T-helper 2 cell treated with Interferon-gamma antibody and Interleukin-4, amounts not matched to agents 100 ng/mL and 5 ng/mL, for 36 hours (primary cell): Measurements from ENCODE around the gene ZKSCAN5. TPM values are rescaled to one million over a fixed set of nuclear protein-coding genes. Genes with fewer than 3 reads are reported as not detected.
"Not testable (repeated sequence)": the region's sequence is repeated elsewhere in the genome, so short reads cannot be mapped to it uniquely, and the experiment has no call there.

Source experiments
- intact Hi-C: fragments of 100-400 bp; cut with micrococcal nuclease; formaldehyde crosslinking; loops from one replicate; pipeline ENCODE4 v1.15.1; 2023
- total RNA-seq: library from RNA; stranded (reverse); gene quantifications from 2 replicates; pipeline ENCODE4 v1.2.3, GENCODE V29; 2022

The ZKSCAN5 gene
- total RNA-seq, 1 donor from 2014 or later = 11.4 TPM

- intact Hi-C loops = loop anchor here (10.0 kb wide), 2 partner anchors 463 to 533 kb away; partner anchors contain the start of genes COPS6, ZKSCAN1 and ZNF3
These were observed 46.9 kb downstream of the ZKSCAN5 start for GRCh38 chr7:99551334-99551733.

- intact Hi-C loops = loop anchor here (1.0 to 10.0 kb wide), 4 partner anchors 53 to 533 kb away; partner anchors contain the start of genes COPS6, ZKSCAN1, ZNF3 and ZNF789
These were observed 47.5 kb downstream of the ZKSCAN5 start, which contains the start of gene FAM200A for GRCh38 chr7:99551767-99552463. FAM200A (minus strand) TSS chr7:99552114; CDS start chr7:99548407, 3,707 bp downstream.

- intact Hi-C loops = loop anchor here (10.0 kb wide), 2 partner anchors 462 to 532 kb away; partner anchors contain the start of genes COPS6, ZKSCAN1 and ZNF3
These were observed 48.6 kb downstream of the ZKSCAN5 start for GRCh38 chr7:99553039-99553438.

- intact Hi-C loops = loop anchor here (10.0 kb wide), 2 partner anchors 460 to 530 kb away; partner anchors contain the start of genes COPS6, ZKSCAN1 and ZNF3
These were observed 50.5 kb downstream of the ZKSCAN5 start for GRCh38 chr7:99554939-99555338.

GRCh38 chr7:99557196-99557607, 52.7 kb downstream of the ZKSCAN5 start:
- intact Hi-C loops = loop anchor here (10.0 kb wide), 2 partner anchors 458 to 528 kb away; partner anchors contain the start of genes COPS6, ZKSCAN1 and ZNF3

- intact Hi-C loops = loop anchor here (1.0 to 10.0 kb wide), 7 partner anchors 54 to 527 kb away; partner anchors contain the start of genes BUD31, COPS6, PDAP1 and ZKSCAN1
These were observed 53.5 kb downstream of the ZKSCAN5 start for GRCh38 chr7:99557940-99558305.

- intact Hi-C loops = loop anchor here (1.0 to 10.0 kb wide), 7 partner anchors 54 to 526 kb away; partner anchors contain the start of genes BUD31, COPS6, PDAP1 and ZKSCAN1
These were observed 54.1 kb downstream of the ZKSCAN5 start, which contains the start of gene ZNF655 for GRCh38 chr7:99558306-99559174. ZNF655 (plus strand) TSS chr7:99558642; CDS start chr7:99560560, 1,918 bp downstream.

GRCh38 chr7:99559175-99559915, 54.9 kb downstream of the ZKSCAN5 start:
- intact Hi-C loops = loop anchor here (10.0 kb wide), 2 partner anchors 455 to 525 kb away; partner anchors contain the start of genes COPS6, ZKSCAN1 and ZNF3

- intact Hi-C loops = no loop called here
These were observed 56.6 kb downstream of the ZKSCAN5 start for GRCh38 chr7:99560834-99561736.

- intact Hi-C loops = no loop called here
These were observed 57.2 kb downstream of the ZKSCAN5 start for GRCh38 chr7:99561737-99562051.

GRCh38 chr7:99562114-99562784, 57.8 kb downstream of the ZKSCAN5 start:
- intact Hi-C loops = no loop called here

- intact Hi-C loops = no loop called here
These were observed 58.4 kb downstream of the ZKSCAN5 start for GRCh38 chr7:99562832-99563231.

- intact Hi-C loops = no loop called here
These were observed 59.2 kb downstream of the ZKSCAN5 start for GRCh38 chr7:99563650-99564049.

- intact Hi-C loops = not testable (repeated sequence)
These were observed 64.3 kb downstream of the ZKSCAN5 start for GRCh38 chr7:99568770-99569169.

- intact Hi-C loops = no loop called here
These were observed 67.3 kb downstream of the ZKSCAN5 start for GRCh38 chr7:99571768-99572167.

GRCh38 chr7:99573257-99573656, 68.8 kb downstream of the ZKSCAN5 start:
- intact Hi-C loops = no loop called here

GRCh38 chr7:99576251-99576650, 71.8 kb downstream of the ZKSCAN5 start:
- intact Hi-C loops = no loop called here

GRCh38 chr7:99579281-99579955, 75.0 kb downstream of the ZKSCAN5 start:
- intact Hi-C loops = no loop called here
